Astrocyte (in vitro differentiated cells and primary cell): ENCODE data around the gene MMEL1. TPM values are rescaled to one million over a fixed set of nuclear protein-coding genes. Genes with fewer than 3 reads are reported as not detected.

ENCODE experiments used
- DNase-seq: peaks from one replicate; pipeline ENCODE4 v3.0.0-alpha.2; 2010; ENCODE audit warnings: low read depth
- FAIRE-seq: peaks from 2 replicates; lab custom pipeline; 2011; peaks lifted over from hg19 to GRCh38; lab: Jason Lieb, UNC
- H2AFZ ChIP-seq: 2 replicates; pipeline ENCODE4 v1.6.0; 2012; ENCODE audit warnings: low read depth, low read length, inconsistent platforms
- H3K27ac ChIP-seq: 2 replicates; pipeline ENCODE4 v1.5.1; 2011; ENCODE audit warnings: low read depth, low read length, inconsistent platforms
- H3K27me3 ChIP-seq: 2 replicates; pipeline ENCODE4 v1.6.0; 2011; ENCODE audit warnings: low read length, inconsistent platforms; ENCODE audit not compliant: insufficient read depth
- H3K36me3 ChIP-seq: 2 replicates; pipeline ENCODE4 v1.5.1; 2011; ENCODE audit warnings: low read length, inconsistent platforms; ENCODE audit not compliant: insufficient read depth
- H3K4me1 ChIP-seq: 2 replicates; pipeline ENCODE4 v1.5.1; 2011; ENCODE audit warnings: low read length, inconsistent platforms; ENCODE audit not compliant: insufficient read depth
- H3K4me2 ChIP-seq: 2 replicates; pipeline ENCODE4 v1.6.0; 2012; ENCODE audit warnings: low read length, inconsistent platforms
- H3K4me3 ChIP-seq: 2 replicates; pipeline ENCODE4 v1.5.1; 2011; ENCODE audit warnings: low read depth, mild to moderate bottlenecking, low read length, inconsistent platforms; ENCODE audit not compliant: insufficient read depth
- H3K79me2 ChIP-seq: 2 replicates; pipeline ENCODE4 v1.6.0; 2012; ENCODE audit warnings: mild to moderate bottlenecking, low read length, inconsistent platforms; ENCODE audit not compliant: insufficient read depth
- H3K9ac ChIP-seq: 2 replicates; pipeline ENCODE4 v1.6.0; 2012; ENCODE audit warnings: mild to moderate bottlenecking, low read length, inconsistent platforms
- H3K9me3 ChIP-seq: 2 replicates; pipeline ENCODE4 v1.5.1; 2012; ENCODE audit warnings: low read depth, mild to moderate bottlenecking, low read length, inconsistent platforms; ENCODE audit not compliant: insufficient read depth
- H4K20me1 ChIP-seq: 2 replicates; pipeline ENCODE4 v1.6.0; 2012; ENCODE audit warnings: low read length, inconsistent platforms; ENCODE audit not compliant: insufficient read depth
- H3K27ac Mint-ChIP-seq: one replicate; pipeline ENCODE4 v1.8.0; 2021; ENCODE audit warnings: mild to moderate bottlenecking, mixed read lengths; ENCODE audit not compliant: unreplicated experiment
- H3K27me3 Mint-ChIP-seq: one replicate; pipeline ENCODE4 v1.8.0; 2021; ENCODE audit warnings: low read depth, mixed read lengths; ENCODE audit not compliant: unreplicated experiment
- H3K36me3 Mint-ChIP-seq: one replicate; pipeline ENCODE4 v1.8.0; 2021; ENCODE audit warnings: low read depth, mixed read lengths; ENCODE audit not compliant: unreplicated experiment
- H3K4me1 Mint-ChIP-seq: one replicate; pipeline ENCODE4 v1.8.0; 2021; ENCODE audit warnings: low read depth, mixed read lengths; ENCODE audit not compliant: unreplicated experiment
- H3K4me3 Mint-ChIP-seq: one replicate; pipeline ENCODE4 v1.8.0; 2021; ENCODE audit warnings: mild to moderate bottlenecking, moderate library complexity, mixed read lengths; ENCODE audit not compliant: unreplicated experiment
- H3K9me3 Mint-ChIP-seq: one replicate; pipeline ENCODE4 v1.8.0; 2021; ENCODE audit warnings: mild to moderate bottlenecking, mixed read lengths; ENCODE audit not compliant: unreplicated experiment
- EZH2 ChIP-seq: IDR thresholded peaks from 2 replicates; pipeline ENCODE4 v1.6.1; 2012; ENCODE audit warnings: mild to moderate bottlenecking, low read length, inconsistent platforms; ENCODE audit not compliant: insufficient read depth
- total RNA-seq: library from RNA; stranded (reverse); gene quantifications from 2 replicates; pipeline ENCODE4 v1.2.1, GENCODE V29; 2021
- TF ChIP-seq, protein P1 (sequence below): IDR thresholded peaks from 2 replicates; pipeline ENCODE4 v1.5.1; 2011; ENCODE audit warnings: low read depth, mild to moderate bottlenecking, inconsistent platforms, low read length, moderate library complexity; ENCODE audit not compliant: insufficient read depth

The MMEL1 gene
- total RNA-seq, 1 donor from 2014 or later = not detected

DNA sequence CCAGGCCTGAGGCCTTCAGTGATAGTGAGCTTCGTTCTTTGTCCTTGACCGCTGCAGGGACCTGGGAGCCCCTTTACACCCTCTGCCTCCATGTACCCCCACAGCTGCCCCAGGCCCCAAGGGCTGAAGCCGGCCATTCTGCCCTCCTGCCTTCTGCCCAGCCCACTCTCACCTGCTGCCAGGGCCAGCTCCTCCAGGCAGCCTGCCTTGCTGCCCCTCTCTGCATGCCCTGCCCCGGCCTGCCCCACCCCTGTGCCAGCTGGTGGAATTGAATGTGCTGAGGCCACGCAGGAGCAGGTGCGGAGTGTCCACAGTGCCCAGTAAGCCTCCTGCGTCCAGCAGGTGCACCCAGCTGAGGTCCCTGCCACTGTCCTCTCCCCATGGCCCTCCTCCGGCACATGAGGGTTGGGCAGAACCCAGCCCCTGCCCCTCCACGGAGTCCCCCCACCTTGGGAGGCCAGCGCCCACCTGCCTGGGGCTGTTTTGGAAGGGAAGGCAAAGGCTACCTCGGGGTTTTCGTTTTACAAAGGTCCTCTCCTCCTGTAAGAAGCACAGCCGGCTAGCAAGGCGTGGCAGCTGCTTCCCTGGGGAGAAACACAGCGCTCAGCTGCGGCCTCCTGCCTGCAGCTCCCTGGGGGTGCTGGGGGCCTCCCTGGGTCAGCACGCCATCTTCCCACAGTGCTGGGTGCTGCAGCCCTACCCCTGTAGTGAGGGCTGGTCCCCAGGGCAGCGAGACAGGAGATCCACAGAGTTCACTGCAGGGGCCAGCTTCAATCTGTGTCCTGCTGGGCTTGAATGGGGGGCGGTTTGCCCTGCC is 21.0 kb downstream of the MMEL1 start:
- no peak overlapping the region for H3K4me2 ChIP-seq
- H3K4me3 ChIP-seq = no peak overlapping the region
- H3K79me2 ChIP-seq = no peaks in the 10 kb centered on the region
- peaks cover 22% of the 10 kb centered on the region for H3K27me3 Mint-ChIP-seq
- no peak overlapping the region for H2AFZ ChIP-seq
- H3K36me3 ChIP-seq = no peaks in the 10 kb centered on the region
- H3K4me1 ChIP-seq = peaks cover 8% of the 10 kb centered on the region
- TF ChIP-seq EZH2 = no peak
- TF ChIP-seq, protein P1, sequence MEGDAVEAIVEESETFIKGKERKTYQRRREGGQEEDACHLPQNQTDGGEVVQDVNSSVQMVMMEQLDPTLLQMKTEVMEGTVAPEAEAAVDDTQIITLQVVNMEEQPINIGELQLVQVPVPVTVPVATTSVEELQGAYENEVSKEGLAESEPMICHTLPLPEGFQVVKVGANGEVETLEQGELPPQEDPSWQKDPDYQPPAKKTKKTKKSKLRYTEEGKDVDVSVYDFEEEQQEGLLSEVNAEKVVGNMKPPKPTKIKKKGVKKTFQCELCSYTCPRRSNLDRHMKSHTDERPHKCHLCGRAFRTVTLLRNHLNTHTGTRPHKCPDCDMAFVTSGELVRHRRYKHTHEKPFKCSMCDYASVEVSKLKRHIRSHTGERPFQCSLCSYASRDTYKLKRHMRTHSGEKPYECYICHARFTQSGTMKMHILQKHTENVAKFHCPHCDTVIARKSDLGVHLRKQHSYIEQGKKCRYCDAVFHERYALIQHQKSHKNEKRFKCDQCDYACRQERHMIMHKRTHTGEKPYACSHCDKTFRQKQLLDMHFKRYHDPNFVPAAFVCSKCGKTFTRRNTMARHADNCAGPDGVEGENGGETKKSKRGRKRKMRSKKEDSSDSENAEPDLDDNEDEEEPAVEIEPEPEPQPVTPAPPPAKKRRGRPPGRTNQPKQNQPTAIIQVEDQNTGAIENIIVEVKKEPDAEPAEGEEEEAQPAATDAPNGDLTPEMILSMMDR = no peak
- H3K27ac Mint-ChIP-seq = no peak overlapping the region
- H3K9me3 Mint-ChIP-seq = peaks cover 14% of the 10 kb centered on the region
- H3K9me3 ChIP-seq = peaks cover 4% of the 10 kb centered on the region
- DNase-seq (no peak), FAIRE-seq (no peak)
- peaks cover 7% of the 10 kb centered on the region for H3K27me3 ChIP-seq
- no peak overlapping the region for H3K27ac ChIP-seq
- H4K20me1 ChIP-seq = no peaks in the 10 kb centered on the region
- no peak overlapping the region for H3K9ac ChIP-seq
- H3K4me3 Mint-ChIP-seq = no peak overlapping the region
- no peaks in the 10 kb centered on the region for H3K36me3 Mint-ChIP-seq
- no peaks in the 10 kb centered on the region for H3K4me1 Mint-ChIP-seq

DNA sequence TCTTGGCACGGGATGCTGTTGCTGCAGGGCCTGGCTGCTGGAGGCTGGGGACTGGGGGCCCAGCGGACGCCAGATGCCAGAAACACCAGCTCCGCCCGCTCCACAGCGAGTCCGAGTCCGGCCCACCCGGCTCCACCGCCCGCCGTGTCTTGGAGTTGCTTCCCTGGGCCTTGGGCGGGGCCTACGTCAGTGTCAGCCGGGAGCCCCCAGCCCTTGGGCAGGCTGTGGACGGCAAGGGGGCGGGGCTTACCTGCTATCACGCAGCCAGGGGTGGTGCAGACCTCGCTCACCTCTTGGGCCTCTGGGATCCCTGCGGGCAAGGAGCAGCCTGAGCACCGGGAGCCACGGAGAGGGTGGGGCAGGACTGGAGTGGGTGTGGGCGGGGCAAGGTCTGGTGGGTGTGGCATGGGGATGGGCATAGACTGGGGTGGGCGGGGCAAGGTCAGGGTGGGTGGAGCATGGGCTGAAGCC is 21.8 kb downstream of the MMEL1 start:
- no peaks in the 10 kb centered on the region for H3K9me3 ChIP-seq
- TF ChIP-seq EZH2 = no peak
- TF ChIP-seq, protein P1 = no peak
- no peaks in the 10 kb centered on the region for H3K79me2 ChIP-seq
- H3K36me3 Mint-ChIP-seq = no peaks in the 10 kb centered on the region
- H2AFZ ChIP-seq = peak overlapping the region; percentile 60
- DNase-seq (no peak), FAIRE-seq (no peak)
- no peaks in the 10 kb centered on the region for H4K20me1 ChIP-seq
- H3K4me3 ChIP-seq = no peak overlapping the region
- peaks cover 9% of the 10 kb centered on the region for H3K9me3 Mint-ChIP-seq
- no peaks in the 10 kb centered on the region for H3K4me1 Mint-ChIP-seq
- no peaks in the 10 kb centered on the region for H3K36me3 ChIP-seq
- H3K4me2 ChIP-seq = peak overlapping the region; percentile 39
- peaks cover 8% of the 10 kb centered on the region for H3K4me1 ChIP-seq
- no peak overlapping the region for H3K4me3 Mint-ChIP-seq
- H3K27ac Mint-ChIP-seq = no peak overlapping the region
- H3K27me3 Mint-ChIP-seq = peaks cover 16% of the 10 kb centered on the region
- H3K9ac ChIP-seq = no peak overlapping the region
- peaks cover 7% of the 10 kb centered on the region for H3K27me3 ChIP-seq
- H3K27ac ChIP-seq = no peak overlapping the region
